H9 (cell line): ENCODE data around the gene PRDM1. TPM values are rescaled to one million over a fixed set of nuclear protein-coding genes. Genes with fewer than 3 reads are reported as not detected.

Experiments
- DNase-seq: peaks from one replicate; pipeline ENCODE4 v3.0.0-alpha.2; 2017
- H2AFZ ChIP-seq: one replicate; pipeline ENCODE4 v1.6.1; 2013; ENCODE audit warnings: mild to moderate bottlenecking, low read length, control low read depth, moderate library complexity
- H2AK5ac ChIP-seq: 2 replicates; pipeline ENCODE4 v1.6.1; 2013; ENCODE audit warnings: low read length, control low read depth, mixed read lengths; ENCODE audit not compliant: insufficient read length
- H2BK120ac ChIP-seq: one replicate; pipeline ENCODE4 v1.6.1; 2013; ENCODE audit warnings: low read depth, mild to moderate bottlenecking, low read length, control low read depth, inconsistent platforms; ENCODE audit not compliant: poor library complexity, severe bottlenecking
- H2BK12ac ChIP-seq: 2 replicates; pipeline ENCODE4 v1.6.1; 2013; ENCODE audit warnings: low read length, control low read depth, mixed read lengths, low read depth; ENCODE audit not compliant: insufficient read length
- H2BK15ac ChIP-seq: 2 replicates; pipeline ENCODE4 v1.6.1; 2013; ENCODE audit warnings: low read depth, low read length, control low read depth
- H2BK20ac ChIP-seq: one replicate; pipeline ENCODE4 v1.6.1; 2013; ENCODE audit warnings: low read depth, mild to moderate bottlenecking, low read length, control low read depth, inconsistent platforms; ENCODE audit not compliant: poor library complexity, severe bottlenecking
- H2BK5ac ChIP-seq: 2 replicates; pipeline ENCODE4 v1.6.1; 2013; ENCODE audit warnings: low read length, control low read depth, mixed read lengths; ENCODE audit not compliant: insufficient read length
- H3K14ac ChIP-seq: 2 replicates; pipeline ENCODE4 v1.6.1; 2013; ENCODE audit warnings: low read length, control low read depth; ENCODE audit not compliant: insufficient read depth
- H3K18ac ChIP-seq: 2 replicates; pipeline ENCODE4 v1.6.1; 2013; ENCODE audit warnings: low read depth, mild to moderate bottlenecking, mixed read lengths, low read length, control low read depth; ENCODE audit not compliant: insufficient read length
- H3K23ac ChIP-seq: 2 replicates; pipeline ENCODE4 v1.6.1; 2013; ENCODE audit warnings: low read length, control low read depth, mixed read lengths, low read depth; ENCODE audit not compliant: insufficient read length
- H3K23me2 ChIP-seq: 2 replicates; pipeline ENCODE4 v1.6.1; 2013; ENCODE audit warnings: low read depth, mild to moderate bottlenecking, mixed read lengths, low read length, control low read depth; ENCODE audit not compliant: insufficient read length, poor library complexity, severe bottlenecking
- H3K27ac ChIP-seq: 2 replicates; pipeline ENCODE4 v1.5.1; 2013; ENCODE audit warnings: low read length, control low read depth, mixed read lengths, low read depth; ENCODE audit not compliant: insufficient read length
- H3K27me3 ChIP-seq: 2 replicates; pipeline ENCODE4 v1.6.1; 2013; ENCODE audit warnings: low read length, control low read depth, inconsistent platforms; ENCODE audit not compliant: insufficient read depth
- H3K4ac ChIP-seq: 2 replicates; pipeline ENCODE4 v1.6.1; 2013; ENCODE audit warnings: low read depth, mild to moderate bottlenecking, control low read depth, inconsistent platforms, low read length, moderate library complexity
- H3K4me1 ChIP-seq: 2 replicates; pipeline ENCODE4 v1.6.1; 2013; ENCODE audit warnings: low read length, control low read depth, inconsistent platforms; ENCODE audit not compliant: insufficient read depth
- H3K4me2 ChIP-seq: 2 replicates; pipeline ENCODE4 v1.6.1; 2013; ENCODE audit warnings: low read length, control low read depth, mixed read lengths; ENCODE audit not compliant: insufficient read length, insufficient read depth
- H3K56ac ChIP-seq: 2 replicates; pipeline ENCODE4 v1.6.1; 2013; ENCODE audit warnings: low read depth, mild to moderate bottlenecking, mixed read lengths, low read length, control low read depth; ENCODE audit not compliant: insufficient read length
- H3K79me1 ChIP-seq: 2 replicates; pipeline ENCODE4 v1.6.1; 2013; ENCODE audit warnings: low read depth, mild to moderate bottlenecking, moderate library complexity, low read length, control low read depth, inconsistent platforms; ENCODE audit not compliant: insufficient read depth, poor library complexity, severe bottlenecking
- H3K79me2 ChIP-seq: 2 replicates; pipeline ENCODE4 v1.6.1; 2013; ENCODE audit warnings: low read length, control low read depth, inconsistent platforms; ENCODE audit not compliant: insufficient read depth
- H3K9ac ChIP-seq: 2 replicates; pipeline ENCODE4 v1.6.1; 2013; ENCODE audit warnings: low read length, control low read depth, mixed read lengths; ENCODE audit not compliant: insufficient read length; ENCODE audit errors: extremely low read depth
- H3K9me3 ChIP-seq: one replicate; pipeline ENCODE4 v1.6.1; 2013; ENCODE audit warnings: low read depth, low read length, inconsistent platforms; ENCODE audit not compliant: control insufficient read depth
- H3T11ph ChIP-seq: one replicate; pipeline ENCODE4 v1.6.1; 2013; ENCODE audit warnings: mild to moderate bottlenecking, low read length, control low read depth, inconsistent platforms
- H4K20me1 ChIP-seq: one replicate; pipeline ENCODE4 v1.6.1; 2013; ENCODE audit not compliant: control insufficient read depth, insufficient read length, insufficient read depth
- H4K5ac ChIP-seq: 2 replicates; pipeline ENCODE4 v1.6.1; 2013; ENCODE audit warnings: low read depth, mild to moderate bottlenecking, mixed read lengths, low read length, control low read depth; ENCODE audit not compliant: insufficient read length
- H4K8ac ChIP-seq: replicated peaks from 2 replicates; pipeline ENCODE4 v1.6.1; 2013; ENCODE audit warnings: low read length, control low read depth, mixed read lengths, low read depth; ENCODE audit not compliant: insufficient read length
- H4K91ac ChIP-seq: 2 replicates; pipeline ENCODE4 v1.6.1; 2013; ENCODE audit warnings: low read depth, mild to moderate bottlenecking, moderate library complexity, mixed read lengths, low read length, control low read depth; ENCODE audit not compliant: insufficient read length
- H3K27ac Mint-ChIP-seq, 3 experiments: 2 replicates in 2 of 3; 3 replicates in 1 of 3; pipeline ENCODE4 v1.8.0; 2020 to 2021; ENCODE audit warnings: mixed read lengths in 3 of 3, mild to moderate bottlenecking in 1 of 3, moderate library complexity in 1 of 3
- H3K27me3 Mint-ChIP-seq: 2 replicates; pipeline ENCODE4 v1.8.0; 2021; ENCODE audit warnings: low read depth, mild to moderate bottlenecking, moderate library complexity, mixed read lengths
- H3K36me3 Mint-ChIP-seq, 3 experiments: 2 replicates in 2 of 3; 3 replicates in 1 of 3; pipeline ENCODE4 v1.8.0; 2020 to 2021; ENCODE audit warnings: low read depth in 3 of 3, mixed read lengths in 3 of 3; ENCODE audit not compliant: insufficient read depth in 1 of 3
- H3K4me1 Mint-ChIP-seq, 2 experiments: 2 replicates each; pipeline ENCODE4 v1.8.0; 2020; ENCODE audit warnings: mixed read lengths in 2 of 2
- H3K4me3 Mint-ChIP-seq, 2 experiments: 2 replicates in 1 of 2; 3 replicates in 1 of 2; pipeline ENCODE4 v1.8.0; 2020 to 2021; ENCODE audit warnings: mild to moderate bottlenecking in 2 of 2, mixed read lengths in 2 of 2, moderate library complexity in 1 of 2
- H3K9me3 Mint-ChIP-seq, 2 experiments: 2 replicates in 1 of 2; 3 replicates in 1 of 2; pipeline ENCODE4 v1.8.0; 2020; ENCODE audit warnings: mild to moderate bottlenecking in 2 of 2, mixed read lengths in 2 of 2, moderate library complexity in 1 of 2
- WGBS: extraction: QIAGEN DNeasy Blood & Tissue Kit; methylation state at CpG from one replicate; pipeline ENCODE4 v1.1.7; 2013; ENCODE audit warnings: missing lambda C conversion rate, low lambda C conversion rate, mixed read lengths; ENCODE audit not compliant: insufficient read length; ENCODE audit errors: extremely low coverage; 5-methylcytosine and 5-hydroxymethylcytosine counted together
- total RNA-seq: library from RNA; stranded (reverse); gene quantifications from 2 replicates; pipeline ENCODE4 v1.2.1, GENCODE V29; 2021
- TF ChIP-seq, protein P1 (sequence below): fragments of 200-600 bp; sonication (generic); conservative IDR thresholded peaks from 3 replicates; pipeline ENCODE4 v1.8.0; 2021; ENCODE audit warnings: antibody characterized with exemption, mild to moderate bottlenecking

Gene PRDM1
- total RNA-seq, 1 experiment from 2014 or later = 2.9 TPM

DNA sequence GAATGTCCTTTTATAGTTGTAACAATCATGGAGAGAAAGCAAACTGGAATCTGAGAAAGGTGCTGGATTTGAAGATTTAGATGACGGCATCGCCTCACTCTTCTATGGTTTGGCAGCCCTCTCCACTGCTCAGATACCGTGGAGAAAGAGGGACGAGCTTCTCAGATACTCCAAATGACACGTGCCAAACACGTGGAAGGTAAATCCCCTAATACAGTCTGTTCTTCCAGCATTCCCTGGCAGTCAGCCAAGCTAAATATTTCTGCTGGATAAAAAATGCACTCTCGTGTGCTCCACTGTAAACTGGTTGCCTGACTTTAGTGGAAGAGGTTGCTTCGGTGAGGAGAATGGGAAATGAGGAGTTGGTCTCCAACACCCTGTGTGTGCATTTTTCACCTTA, 16.7 kb upstream of the PRDM1 start:
- Histone ChIP-seq H4K91ac (no peak overlapping the region), H2BK120ac (no peak overlapping the region), H3K27me3 (no peaks in the 10 kb centered on the region), H2AFZ (no peak overlapping the region), H3K9ac (no peak overlapping the region), H3K4me1 (no peaks in the 10 kb centered on the region), H3K14ac (no peak overlapping the region), H3K79me1 (no peaks in the 10 kb centered on the region), H2BK12ac (no peak overlapping the region), H2AK5ac (no peak overlapping the region), H4K20me1 (no peaks in the 10 kb centered on the region), H3K4ac (no peak overlapping the region), H3K27ac (no peak overlapping the region), H2BK15ac (no peak overlapping the region), H3K56ac (no peak overlapping the region), H3K4me2 (no peak overlapping the region), H3T11ph (no peak overlapping the region), H4K8ac (no peak overlapping the region), H3K79me2 (no peaks in the 10 kb centered on the region), H3K18ac (no peak overlapping the region), H2BK20ac (no peak overlapping the region), H3K23ac (no peak overlapping the region), H3K23me2 (no peaks in the 10 kb centered on the region), H3K9me3 (no peaks in the 10 kb centered on the region), H4K5ac (no peak overlapping the region), H2BK5ac (no peak overlapping the region)
- peaks cover 0 to 4% of the 10 kb centered on the region in 2 experiments; a peak in 1 of 4 replicates for H3K4me1 Mint-ChIP-seq
- no peak overlapping the region for H3K4me3 Mint-ChIP-seq
- DNase-seq = no peak
- no CpG with 5 or more reads among the region's 8 CpGs for WGBS
- no peak overlapping the region for H3K27ac Mint-ChIP-seq
- TF ChIP-seq, protein P1, sequence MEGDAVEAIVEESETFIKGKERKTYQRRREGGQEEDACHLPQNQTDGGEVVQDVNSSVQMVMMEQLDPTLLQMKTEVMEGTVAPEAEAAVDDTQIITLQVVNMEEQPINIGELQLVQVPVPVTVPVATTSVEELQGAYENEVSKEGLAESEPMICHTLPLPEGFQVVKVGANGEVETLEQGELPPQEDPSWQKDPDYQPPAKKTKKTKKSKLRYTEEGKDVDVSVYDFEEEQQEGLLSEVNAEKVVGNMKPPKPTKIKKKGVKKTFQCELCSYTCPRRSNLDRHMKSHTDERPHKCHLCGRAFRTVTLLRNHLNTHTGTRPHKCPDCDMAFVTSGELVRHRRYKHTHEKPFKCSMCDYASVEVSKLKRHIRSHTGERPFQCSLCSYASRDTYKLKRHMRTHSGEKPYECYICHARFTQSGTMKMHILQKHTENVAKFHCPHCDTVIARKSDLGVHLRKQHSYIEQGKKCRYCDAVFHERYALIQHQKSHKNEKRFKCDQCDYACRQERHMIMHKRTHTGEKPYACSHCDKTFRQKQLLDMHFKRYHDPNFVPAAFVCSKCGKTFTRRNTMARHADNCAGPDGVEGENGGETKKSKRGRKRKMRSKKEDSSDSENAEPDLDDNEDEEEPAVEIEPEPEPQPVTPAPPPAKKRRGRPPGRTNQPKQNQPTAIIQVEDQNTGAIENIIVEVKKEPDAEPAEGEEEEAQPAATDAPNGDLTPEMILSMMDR = no peak
- H3K36me3 Mint-ChIP-seq = no peaks in the 10 kb centered on the region
- no peaks in the 10 kb centered on the region for H3K9me3 Mint-ChIP-seq
- H3K27me3 Mint-ChIP-seq = peaks cover 1% of the 10 kb centered on the region; the same call in 1 of the 2 replicates
